ENCODE measurements around the gene PPP1R18.

GRCh38 chr6:30719356-30719755, 32.9 kb upstream of the PPP1R18 start:
- TF ChIP-seq CTCF (IDR thresholded peaks at IDR 0.05), result no peak
- no peak for TF ChIP-seq POLR2A (IDR thresholded peaks at IDR 0.05)
